GM21529 (cell line): ENCODE data around the gene NMUR1.
"Not testable (repeated sequence)": the region's sequence is repeated elsewhere in the genome, so short reads cannot be mapped to it uniquely, and the experiment has no call there.

Experiments used
- ATAC-seq: cut with Tn5 transposase; IDR thresholded peaks from one replicate; pipeline ENCODE4 v1.9.1; 2021; ENCODE audit not compliant: unreplicated experiment

The NMUR1 gene, protein sequence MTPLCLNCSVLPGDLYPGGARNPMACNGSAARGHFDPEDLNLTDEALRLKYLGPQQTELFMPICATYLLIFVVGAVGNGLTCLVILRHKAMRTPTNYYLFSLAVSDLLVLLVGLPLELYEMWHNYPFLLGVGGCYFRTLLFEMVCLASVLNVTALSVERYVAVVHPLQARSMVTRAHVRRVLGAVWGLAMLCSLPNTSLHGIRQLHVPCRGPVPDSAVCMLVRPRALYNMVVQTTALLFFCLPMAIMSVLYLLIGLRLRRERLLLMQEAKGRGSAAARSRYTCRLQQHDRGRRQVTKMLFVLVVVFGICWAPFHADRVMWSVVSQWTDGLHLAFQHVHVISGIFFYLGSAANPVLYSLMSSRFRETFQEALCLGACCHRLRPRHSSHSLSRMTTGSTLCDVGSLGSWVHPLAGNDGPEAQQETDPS

DNA sequence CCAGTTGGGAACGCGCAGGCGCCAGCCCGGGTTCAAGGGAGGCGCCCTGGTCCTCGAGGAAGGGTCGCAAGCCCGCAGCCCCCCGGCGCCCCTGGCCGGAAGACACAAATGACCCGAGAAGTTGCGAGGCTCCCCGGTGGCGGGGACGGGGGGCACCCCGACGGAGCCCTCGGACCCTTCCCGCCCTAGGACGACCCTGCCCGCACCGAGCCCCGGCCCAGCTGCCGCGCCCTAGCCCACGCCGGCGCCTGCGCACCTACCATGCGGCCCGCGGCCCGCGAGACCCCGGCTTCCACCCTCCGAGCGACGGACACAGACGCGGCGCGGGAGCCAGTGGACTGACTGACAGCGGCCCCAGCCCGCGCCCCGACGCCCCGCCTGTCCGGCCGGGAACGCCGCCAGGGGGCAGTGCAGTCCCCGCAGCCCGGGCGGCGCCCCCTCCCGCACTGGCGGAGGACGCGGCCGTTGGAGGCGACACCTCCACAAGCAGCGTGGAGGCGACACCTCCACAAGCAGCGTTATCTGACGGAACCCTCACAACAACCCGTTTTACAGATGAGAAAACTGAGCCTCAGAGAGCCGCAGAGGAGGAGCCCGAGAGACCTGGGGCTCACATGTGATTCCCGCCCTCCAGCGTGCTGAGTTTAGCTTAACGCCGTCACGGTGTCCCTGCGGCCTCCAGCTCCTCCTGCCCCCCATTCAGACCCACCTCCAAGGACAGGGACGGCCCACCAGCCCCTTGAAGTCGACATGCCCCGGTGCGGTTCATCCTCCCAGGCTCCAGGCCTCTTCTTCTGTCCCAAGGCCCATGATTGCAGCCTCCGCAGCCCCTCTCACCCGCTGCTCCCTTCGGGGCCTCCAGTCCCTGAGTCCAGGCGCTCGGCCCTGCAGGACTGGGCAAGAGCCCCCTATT is at the start of gene NMUR1:
NMUR1 (minus strand) TSS at position 347 of the 913 bp plus-strand sequence; CDS start at position 263, 84 bp downstream.
- peak; percentile 58 for ATAC-seq

DNA sequence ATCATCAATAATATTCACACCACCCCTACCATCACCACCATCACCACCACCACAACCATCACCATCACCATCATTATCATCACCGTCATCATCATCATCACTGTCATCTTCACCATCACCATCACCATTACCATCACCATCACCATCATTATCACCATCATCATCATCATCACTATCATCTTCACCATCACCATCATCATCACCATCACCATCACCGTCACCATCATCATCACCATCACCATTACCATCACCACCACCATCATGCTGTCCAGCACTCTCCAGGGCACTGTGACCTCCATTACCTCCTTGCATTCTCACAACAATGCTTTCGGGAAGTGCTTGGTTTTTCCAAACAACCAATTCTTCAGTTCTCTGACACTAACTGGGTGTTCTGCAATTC is 49.3 kb upstream of the NMUR1 start:
- ATAC-seq, result no peak

DNA sequence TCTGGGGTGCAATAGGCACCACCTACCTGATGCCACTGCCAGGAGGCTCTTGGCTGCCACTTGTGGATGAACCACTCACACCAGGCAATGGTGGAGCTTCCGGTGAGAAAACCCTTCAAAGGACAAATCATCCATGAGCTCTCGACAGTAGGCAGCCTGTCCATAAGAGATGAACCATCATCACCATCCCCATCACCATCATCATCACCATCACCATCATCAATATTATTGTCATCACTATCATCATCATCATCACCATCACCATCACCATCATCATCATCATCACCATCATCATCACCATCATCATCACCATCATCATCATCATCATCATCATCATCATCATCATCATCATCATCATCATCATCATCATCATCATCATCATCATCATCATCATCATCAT is 48.4 kb upstream of the NMUR1 start:
- not testable (repeated sequence) for ATAC-seq

DNA sequence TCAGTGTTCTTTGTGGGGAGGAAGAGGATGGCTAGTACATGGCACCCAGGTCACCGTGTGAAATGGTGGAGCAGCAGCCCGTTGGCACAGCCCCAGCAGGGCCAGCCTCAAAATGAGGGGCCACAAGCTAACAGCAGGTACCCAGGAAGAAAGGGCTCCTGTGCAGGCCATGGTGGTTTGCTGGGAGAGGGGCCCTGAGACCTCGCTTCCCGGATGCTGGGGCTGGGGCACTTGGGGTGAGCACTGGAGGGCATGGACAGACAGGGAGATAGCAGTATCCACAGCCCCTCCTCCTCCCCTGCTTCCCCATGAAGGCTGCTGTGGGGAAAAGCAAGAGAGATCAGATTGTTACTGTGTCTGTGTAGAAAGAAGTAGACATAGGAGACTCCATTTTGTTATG is 46.2 kb upstream of the NMUR1 start:
- no peak for ATAC-seq

DNA sequence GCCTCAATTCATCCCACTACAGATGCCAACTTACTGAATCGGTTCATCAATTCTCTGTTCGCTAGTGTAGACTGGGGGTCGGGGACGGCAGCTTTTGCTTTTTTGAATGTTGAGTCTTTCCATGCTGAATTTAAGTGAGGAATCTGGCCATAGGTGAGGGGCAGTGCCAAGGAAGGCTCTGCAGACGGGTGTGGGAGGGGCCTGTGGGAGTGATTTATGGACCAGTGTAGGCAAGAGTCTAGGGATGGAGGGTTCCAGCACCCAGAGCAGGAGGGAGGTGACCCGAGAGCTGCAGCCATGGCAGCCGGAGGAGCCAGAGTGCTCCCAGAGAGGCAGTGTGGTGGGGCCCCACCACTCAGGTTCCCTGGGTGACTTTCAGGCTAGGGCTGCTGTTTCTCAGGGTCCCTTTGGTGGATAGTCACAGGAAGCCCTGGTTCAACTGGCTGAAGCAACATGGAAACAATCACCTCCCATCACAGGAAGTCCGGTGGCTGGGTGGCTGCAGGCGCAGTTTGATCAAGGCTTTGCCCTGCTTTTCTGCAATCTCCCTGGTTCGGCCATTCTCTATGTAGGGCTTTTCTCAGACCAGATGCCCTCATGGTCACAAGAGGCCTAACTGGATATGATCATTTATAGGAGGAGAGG is 45.5 kb upstream of the NMUR1 start:
- ATAC-seq, result no peak

DNA sequence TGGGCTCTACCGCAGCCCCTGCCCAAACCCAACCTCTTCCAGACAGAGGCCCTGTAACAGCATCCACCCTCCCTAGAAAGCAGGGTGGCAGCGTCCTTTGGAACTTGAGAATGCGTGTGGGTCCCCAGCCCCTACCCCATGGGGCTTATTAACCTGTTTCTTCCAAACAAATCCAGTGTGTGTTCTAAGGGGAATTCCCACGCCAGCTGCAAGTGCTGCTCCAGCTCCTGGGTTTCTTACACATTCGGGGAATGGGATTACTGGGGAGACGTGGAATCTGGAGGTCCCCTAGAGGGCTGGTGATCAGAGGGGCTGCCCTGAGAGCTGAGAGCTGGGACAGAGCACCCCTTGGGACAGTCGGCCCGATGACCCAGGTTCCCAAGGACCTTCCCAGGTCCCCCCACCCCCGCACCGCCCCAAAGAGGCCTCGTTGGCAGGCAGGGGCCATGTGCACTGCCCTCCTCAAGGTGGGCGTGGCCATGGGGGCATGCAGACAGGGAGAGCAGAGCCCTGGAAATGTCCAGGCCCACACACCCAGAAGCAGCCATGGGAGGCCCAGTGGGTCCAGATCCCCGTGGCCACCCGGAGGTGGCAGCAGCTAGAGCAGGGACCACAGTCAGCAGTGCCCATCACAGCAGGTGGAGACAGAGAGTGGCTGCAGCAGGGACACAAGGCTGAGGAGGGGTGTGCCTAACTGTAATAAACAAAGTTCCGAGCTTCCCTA is 43.6 kb upstream of the NMUR1 start:
- ATAC-seq, result no peak

DNA sequence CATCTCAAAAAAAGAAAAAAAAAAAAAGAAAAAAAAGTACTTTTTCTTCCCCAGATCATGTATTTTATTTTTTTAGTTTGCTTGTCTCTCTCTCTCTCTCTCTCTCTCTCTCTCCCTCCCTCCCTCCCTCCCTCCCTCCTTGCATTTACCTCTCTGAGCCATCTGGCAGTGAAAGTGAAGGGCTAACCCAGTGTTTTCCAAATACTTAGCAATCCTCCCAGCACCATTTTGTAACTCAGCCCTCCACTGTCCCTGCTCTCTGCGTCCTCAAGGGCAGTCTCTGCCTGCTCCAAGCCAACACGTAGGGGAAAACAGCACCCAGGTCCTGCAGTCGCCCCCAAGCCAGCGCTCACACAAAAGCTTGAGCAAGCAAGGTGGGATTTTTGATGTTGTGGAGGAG is 42.9 kb upstream of the NMUR1 start:
- no peak for ATAC-seq

DNA sequence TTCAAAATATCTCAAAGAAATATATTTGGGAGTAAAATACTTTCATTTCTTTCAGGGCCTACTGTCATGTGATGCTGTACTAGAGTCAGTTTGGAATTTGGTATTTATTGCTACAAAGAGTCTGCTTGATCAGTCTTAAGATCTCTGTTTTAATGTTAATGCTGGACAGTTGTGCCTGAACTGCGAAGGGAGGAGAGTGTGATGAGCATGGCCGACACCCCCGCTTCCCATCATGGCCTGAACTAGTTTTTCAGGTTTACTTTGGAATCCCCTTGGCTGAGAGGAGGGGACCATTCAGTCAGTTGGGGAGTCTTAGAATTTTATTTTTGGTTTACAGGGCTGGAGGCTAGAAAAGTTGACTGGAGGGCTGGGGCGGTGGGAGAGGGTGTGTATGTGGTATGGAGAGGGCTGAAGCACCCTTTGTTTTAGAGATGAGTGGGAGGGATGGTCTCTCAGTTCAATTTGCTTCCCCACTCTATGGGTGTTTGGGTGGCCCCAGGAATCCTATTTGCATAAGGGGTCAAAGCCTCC is 41.5 kb upstream of the NMUR1 start:
- no peak for ATAC-seq

DNA sequence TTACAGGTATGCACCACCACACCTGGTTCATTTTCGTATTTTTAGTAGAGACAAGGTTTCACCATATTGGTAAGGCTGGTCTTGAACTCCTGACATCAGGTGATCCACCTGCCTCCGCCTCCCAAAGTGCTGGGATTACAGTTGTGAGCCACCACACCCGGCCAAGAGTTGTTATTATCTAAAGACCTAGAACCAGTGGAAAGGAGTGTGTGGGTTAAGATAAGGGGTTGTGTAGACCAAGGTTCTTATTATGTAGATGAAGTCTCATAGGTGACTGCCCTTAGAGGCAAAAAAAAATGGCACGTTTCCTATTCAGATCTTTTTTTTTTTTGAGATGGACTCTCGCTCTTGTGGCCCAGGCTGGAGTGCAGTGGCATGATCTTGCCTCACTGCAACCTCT is 40.7 kb upstream of the NMUR1 start:
- ATAC-seq, result not testable (repeated sequence)

DNA sequence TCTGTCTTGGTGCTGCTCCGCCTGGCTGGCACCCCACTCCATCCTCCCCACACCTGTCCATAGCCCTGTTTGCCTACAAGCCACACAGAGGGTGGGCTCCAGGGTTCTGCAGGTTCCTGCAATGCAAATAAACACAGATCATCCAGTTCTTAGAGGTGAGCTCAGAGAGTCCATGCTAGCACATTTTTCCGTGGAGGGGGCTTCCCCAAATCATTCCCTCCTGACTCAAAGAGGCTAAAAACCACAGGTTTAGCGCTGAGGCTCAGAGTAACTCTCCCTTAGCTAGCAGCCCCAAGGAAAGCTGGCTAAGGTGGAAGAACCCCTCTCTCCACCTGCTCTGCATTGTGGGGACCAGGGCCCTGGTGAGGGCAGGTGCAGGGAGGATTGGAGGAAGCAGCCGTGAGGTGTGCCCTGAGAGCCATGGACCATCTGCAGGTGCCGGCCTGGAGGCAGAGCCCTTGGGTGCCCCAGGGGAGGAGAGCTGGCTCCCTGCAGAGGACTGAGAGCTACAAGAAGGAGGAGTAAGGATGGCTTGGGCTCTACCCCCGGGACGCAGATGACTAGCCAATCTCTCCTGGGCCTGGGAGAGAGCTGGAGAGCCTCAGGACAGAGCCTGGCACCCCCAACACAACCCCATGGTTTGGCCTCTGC is 38.7 kb upstream of the NMUR1 start:
- no peak for ATAC-seq

DNA sequence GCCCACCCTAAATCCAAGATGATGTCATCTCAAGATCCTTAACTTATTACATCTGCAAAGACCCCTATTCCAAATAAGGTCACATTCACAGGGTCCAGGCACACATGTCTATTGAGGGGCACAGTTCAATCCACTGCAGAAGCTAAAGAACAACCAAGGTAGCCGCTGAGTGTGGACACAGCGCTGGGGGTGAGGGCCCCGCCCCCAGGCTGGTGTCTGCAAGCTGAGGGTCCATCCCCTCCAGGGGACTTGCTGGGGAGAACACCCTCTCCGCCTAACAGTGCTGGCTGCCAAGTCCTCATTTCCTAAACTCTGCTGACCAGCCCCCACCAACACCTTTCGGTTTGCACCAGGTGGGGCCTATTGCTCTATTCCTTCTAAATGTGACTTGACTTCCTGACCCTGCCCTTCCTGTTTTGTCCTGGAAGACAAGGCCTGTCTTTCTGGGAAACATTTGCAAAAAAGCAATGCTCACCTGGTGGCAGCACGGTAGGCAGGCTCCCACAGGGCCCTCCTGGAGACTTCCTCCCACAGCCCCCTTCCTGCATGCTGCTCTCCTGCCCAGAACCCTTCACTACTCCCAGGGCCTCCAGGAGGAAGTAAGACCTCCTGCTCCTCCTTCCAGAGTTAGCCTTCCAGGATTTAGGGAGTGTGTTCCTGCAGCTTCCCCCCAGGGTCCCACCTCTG is 38.0 kb upstream of the NMUR1 start:
- no peak for ATAC-seq

DNA sequence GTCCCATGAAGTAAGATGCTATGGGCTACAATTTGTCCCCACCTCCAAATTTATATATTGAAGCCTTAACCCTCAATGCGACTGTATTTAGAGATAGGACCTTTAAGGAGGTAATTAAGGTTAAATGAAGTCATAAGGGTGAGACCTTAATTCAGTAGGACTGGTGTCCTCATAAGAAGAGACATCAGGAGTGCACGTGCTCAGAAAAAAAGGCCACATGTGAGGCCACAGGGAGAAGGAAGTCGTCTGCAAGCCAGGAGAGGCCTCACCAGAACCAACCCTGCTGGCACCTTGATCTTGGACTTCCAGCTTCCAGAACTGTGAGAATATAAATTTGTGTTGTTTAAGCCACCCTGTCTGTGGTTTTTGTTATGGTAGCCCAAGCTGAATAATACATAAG is 36.9 kb upstream of the NMUR1 start:
- no peak for ATAC-seq

DNA sequence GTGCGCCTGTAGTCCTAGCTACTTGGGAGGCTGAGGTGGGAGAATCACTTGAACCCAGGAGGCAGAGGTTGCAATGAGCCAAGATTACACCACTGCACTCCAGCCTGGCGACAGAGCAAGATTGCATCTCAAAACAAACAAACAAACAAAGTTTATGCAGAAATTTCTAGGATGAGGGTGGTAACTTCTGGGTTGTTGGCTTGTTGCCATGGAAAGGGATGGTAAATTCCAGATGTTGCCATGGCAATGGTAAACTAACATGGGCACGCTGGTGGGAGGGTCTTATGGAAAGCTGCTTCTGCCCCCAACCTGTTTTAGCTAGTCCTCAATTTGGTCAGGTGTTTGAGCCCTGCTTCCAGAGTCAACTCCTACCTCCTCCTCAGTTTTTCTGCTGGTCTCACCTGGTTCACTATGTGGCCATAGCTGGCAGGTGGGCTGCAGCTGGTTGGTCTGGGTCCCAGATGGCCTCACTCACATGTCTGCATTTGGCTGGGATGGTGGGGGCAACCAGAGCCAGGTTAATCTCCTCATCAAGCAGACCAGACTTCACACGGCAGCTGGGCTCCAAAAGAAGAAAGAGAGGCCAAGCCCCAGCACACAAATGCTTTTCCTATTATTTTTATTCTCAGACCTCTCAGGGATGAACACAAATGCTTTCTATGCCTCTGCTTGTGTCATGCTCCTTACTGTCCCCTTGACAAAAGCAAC is 35.8 kb upstream of the NMUR1 start:
- no peak for ATAC-seq

DNA sequence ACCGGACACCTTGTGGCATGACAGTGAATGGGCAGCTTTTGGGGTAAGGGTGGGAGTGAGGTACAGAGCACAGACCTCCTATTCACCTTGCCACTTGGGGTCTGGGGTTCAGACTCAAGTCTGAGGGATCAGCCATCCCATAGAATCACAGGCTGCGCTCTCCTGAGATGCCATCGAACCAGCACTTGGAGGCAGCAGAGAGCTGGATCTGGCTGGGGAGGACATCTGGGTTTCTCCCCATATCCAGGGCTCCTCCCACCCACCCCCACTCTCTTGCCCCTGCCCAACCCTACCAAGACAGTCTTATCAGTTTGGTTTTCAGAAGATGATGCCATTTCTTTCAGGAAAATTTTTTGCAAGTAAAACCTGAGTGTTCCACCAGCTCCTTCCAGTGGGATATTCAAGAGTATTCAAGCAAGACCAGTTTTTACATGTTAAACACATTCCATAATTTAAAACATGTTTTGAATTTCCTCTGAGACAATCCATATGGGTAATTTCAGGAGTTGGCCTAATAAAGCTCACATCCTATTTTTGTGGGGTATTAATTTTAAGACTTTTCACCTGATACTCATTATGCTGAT is 33.2 kb upstream of the NMUR1 start:
- ATAC-seq, result no peak

DNA sequence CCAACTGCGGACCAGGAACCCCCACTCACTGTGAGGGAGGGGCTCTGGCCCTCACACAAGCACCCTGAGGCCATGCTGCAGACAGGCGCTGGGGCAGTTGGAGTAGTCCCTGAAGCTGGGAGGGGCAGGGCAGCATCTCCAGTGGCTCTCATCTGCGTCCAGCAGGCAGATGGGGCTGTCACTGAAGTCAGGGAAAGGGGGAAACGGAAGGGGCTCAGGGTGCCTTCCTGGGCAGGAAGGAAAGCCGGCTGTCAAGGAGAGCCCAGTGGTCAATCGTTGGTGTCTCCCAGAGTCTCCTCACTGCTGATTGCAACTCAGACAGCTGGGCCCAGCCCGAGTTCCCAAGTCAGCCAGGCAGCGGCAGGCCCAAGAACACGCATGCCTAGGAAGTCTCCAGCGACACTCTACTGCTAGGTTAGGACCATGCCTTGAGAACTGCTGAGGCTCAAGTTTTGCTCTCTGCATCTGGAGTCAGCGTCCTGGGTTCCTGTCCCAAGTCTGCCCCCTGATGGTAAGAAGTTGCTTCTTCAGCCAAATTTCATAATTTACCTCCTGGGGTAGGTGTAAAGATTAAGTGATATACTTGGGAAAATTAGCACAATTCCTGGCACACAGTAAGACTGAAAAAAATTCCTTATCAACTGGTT is 27.4 kb upstream of the NMUR1 start:
- ATAC-seq, result peak; percentile 87

DNA sequence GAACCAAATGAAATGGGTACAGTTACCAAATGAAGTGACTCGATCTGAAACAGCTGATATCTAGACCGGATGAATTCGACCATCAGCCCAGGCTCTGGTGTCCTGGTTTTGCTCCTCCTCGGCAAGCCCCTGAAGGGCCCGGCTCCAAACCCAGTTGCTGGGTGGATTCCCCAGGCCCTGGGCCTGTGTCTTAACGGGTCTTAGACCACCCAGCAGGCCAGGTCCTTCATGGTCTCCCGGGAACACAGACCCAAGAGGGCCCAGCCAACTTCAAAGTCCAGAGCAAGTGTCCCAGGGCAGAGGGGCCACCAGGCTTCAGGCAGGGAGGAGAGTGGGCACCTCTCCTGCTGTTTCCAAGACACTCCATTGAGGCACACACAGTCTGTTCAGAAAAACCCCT is 26.7 kb upstream of the NMUR1 start:
- ATAC-seq, result no peak

DNA sequence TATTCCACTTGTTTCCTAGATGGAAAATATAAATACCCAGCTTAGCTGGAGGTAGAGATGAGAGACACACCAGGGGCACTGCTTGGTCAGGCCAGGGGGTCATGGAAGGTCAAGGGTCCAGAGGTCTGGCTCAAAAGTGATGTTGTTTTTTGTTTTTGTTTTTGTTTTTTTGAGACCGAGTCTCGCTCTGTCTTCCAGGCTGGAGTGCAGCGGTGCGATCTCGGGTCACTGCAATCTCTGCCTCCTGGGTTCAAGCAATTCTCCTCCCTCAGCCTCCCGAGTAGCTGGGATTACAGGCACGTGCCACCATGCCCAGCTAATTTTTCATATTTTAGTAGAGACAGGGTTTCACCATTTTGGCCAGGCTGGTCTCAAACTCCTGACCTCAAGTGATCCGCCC is 26.3 kb upstream of the NMUR1 start:
- not testable (repeated sequence) for ATAC-seq
